ENCODE measurements around the gene SCGN. TPM values are rescaled to one million over a fixed set of nuclear protein-coding genes. Genes with fewer than 3 reads are reported as not detected.

The SCGN gene
- total RNA-seq, 4 donors from 2014 or later: 0.30 TPM; not detected in 3

GRCh38 chr6:25726122-25726911 is 74.3 kb downstream of the SCGN start:
- Histone ChIP-seq H3K9me3 (no peaks in the 10 kb centered on the region), H3K27ac (no peak overlapping the region), H3K36me3 (no peaks in the 10 kb centered on the region), H3K4me3 (no peak overlapping the region), H3K27me3 (peaks cover 0 to 6% of the 10 kb centered on the region in 2 donors), H3K4me1 (no peaks in the 10 kb centered on the region)
- DNase-seq: no peak
- intact Hi-C loops (cut with DNase I; ENCODE audit: low total_unique reads): no loop called here
- TF ChIP-seq CTCF (IDR thresholded peaks at IDR 0.05): no peak
- TF ChIP-seq POLR2A (IDR thresholded peaks at IDR 0.05): no peak

GRCh38 chr6:25727028-25727427 is 75.0 kb downstream of the SCGN start:
- H3K4me1 ChIP-seq: no peaks in the 10 kb centered on the region
- H3K9me3 ChIP-seq: no peaks in the 10 kb centered on the region
- TF ChIP-seq CTCF (IDR thresholded peaks at IDR 0.05) (no peak), POLR2A (IDR thresholded peaks at IDR 0.05) (no peak)
- no peak for DNase-seq
- no peak overlapping the region for H3K4me3 ChIP-seq
- H3K36me3 ChIP-seq: no peaks in the 10 kb centered on the region
- no peak overlapping the region for H3K27ac ChIP-seq
- peaks cover 0 to 6% of the 10 kb centered on the region in 2 donors for H3K27me3 ChIP-seq
- intact Hi-C loops (cut with DNase I; ENCODE audit: low total_unique reads): no loop called here

- H3K27me3 ChIP-seq: peaks cover 0 to 6% of the 10 kb centered on the region in 2 donors
- DNase-seq: no peak
- H3K27ac ChIP-seq: no peak overlapping the region
- H3K9me3 ChIP-seq: no peaks in the 10 kb centered on the region
- no peaks in the 10 kb centered on the region for H3K36me3 ChIP-seq
- intact Hi-C loops (cut with DNase I; ENCODE audit: low total_unique reads): no loop called here
- TF ChIP-seq POLR2A (IDR thresholded peaks at IDR 0.05) (no peak), CTCF (IDR thresholded peaks at IDR 0.05) (no peak)
- H3K4me1 ChIP-seq: no peaks in the 10 kb centered on the region
- H3K4me3 ChIP-seq: no peak overlapping the region
Observed at GRCh38 chr6:25730907-25731306, 78.9 kb downstream of the SCGN start.

GRCh38 chr6:25731721-25732120 is 79.7 kb downstream of the SCGN start:
- no peaks in the 10 kb centered on the region for H3K36me3 ChIP-seq
- H3K9me3 ChIP-seq: no peaks in the 10 kb centered on the region
- H3K27me3 ChIP-seq: peaks cover 0 to 6% of the 10 kb centered on the region in 2 donors
- no peaks in the 10 kb centered on the region for H3K4me1 ChIP-seq
- H3K4me3 ChIP-seq: no peak overlapping the region
- DNase-seq: no peak
- no peak overlapping the region for H3K27ac ChIP-seq
- TF ChIP-seq CTCF (IDR thresholded peaks at IDR 0.05): no peak
- TF ChIP-seq POLR2A (IDR thresholded peaks at IDR 0.05): no peak
- intact Hi-C loops (cut with DNase I; ENCODE audit: low total_unique reads): no loop called here

GRCh38 chr6:25732468-25733198 is 80.6 kb downstream of the SCGN start:
- Histone ChIP-seq H3K4me1 (no peaks in the 10 kb centered on the region), H3K27ac (no peak overlapping the region), H3K36me3 (no peaks in the 10 kb centered on the region), H3K4me3 (no peak overlapping the region), H3K9me3 (no peaks in the 10 kb centered on the region), H3K27me3 (peaks cover 0 to 6% of the 10 kb centered on the region in 2 donors)
- no peak for DNase-seq
- intact Hi-C loops (cut with DNase I; ENCODE audit: low total_unique reads): no loop called here
- TF ChIP-seq POLR2A (IDR thresholded peaks at IDR 0.05): no peak
- TF ChIP-seq CTCF (IDR thresholded peaks at IDR 0.05): no peak
